H1 (cell line): ENCODE data around the gene TELO2. TPM values are rescaled to one million over a fixed set of nuclear protein-coding genes. Genes with fewer than 3 reads are reported as not detected.

Experiments
- CTCF ChIA-PET: fragments of 300-600 bp; sonication (Branson Sonifier 250); formaldehyde crosslinking; loops from one replicate; lab custom pipeline; 2021; ENCODE audit not compliant: partially characterized antibody; lab: Charles Lee
- POLR2A ChIA-PET: fragments of 300-600 bp; sonication (Branson Sonifier 250); formaldehyde crosslinking; loops from one replicate; lab custom pipeline; 2021; ENCODE audit warnings: inconsistent platforms; ENCODE audit not compliant: partially characterized antibody; lab: Charles Lee
- DNase-seq, 2 experiments: peaks; one replicate each; pipeline versions ENCODE4 v3.0.0 to v3.0.0-alpha.2; 2010 to 2022; ENCODE audit warnings: low spot score in 2 of 2, low read depth in 1 of 2, mixed read lengths in 1 of 2
- FAIRE-seq: peaks from 2 replicates; lab custom pipeline; 2011; peaks lifted over from hg19 to GRCh38; lab: Jason Lieb, UNC
- H2AFZ ChIP-seq: 2 replicates; pipeline ENCODE4 v1.8.1; 2012; ENCODE audit warnings: low read length, inconsistent platforms
- H2AK5ac ChIP-seq: 2 replicates; pipeline ENCODE4 v1.6.1; 2013; ENCODE audit warnings: low read depth, low read length
- H2BK120ac ChIP-seq: replicated peaks from 2 replicates; pipeline ENCODE3; 2013; ENCODE audit warnings: low read depth, low read length, inconsistent platforms
- H2BK12ac ChIP-seq: 2 replicates; pipeline ENCODE4 v1.6.1; 2013; ENCODE audit warnings: low read depth, low read length
- H2BK15ac ChIP-seq: 2 replicates; pipeline ENCODE4 v1.6.1; 2013; ENCODE audit warnings: low read length
- H2BK20ac ChIP-seq: 2 replicates; pipeline ENCODE4 v1.6.1; 2013; ENCODE audit warnings: low read length
- H2BK5ac ChIP-seq: 2 replicates; pipeline ENCODE4 v1.6.1; 2013; ENCODE audit warnings: low read depth, low read length
- H3K14ac ChIP-seq: 2 replicates; pipeline ENCODE4 v1.6.1; 2013; ENCODE audit warnings: inconsistent platforms; ENCODE audit not compliant: insufficient read length
- H3K18ac ChIP-seq: 2 replicates; pipeline ENCODE4 v1.6.1; 2013; ENCODE audit warnings: low read length; ENCODE audit errors: extremely low read depth
- H3K23ac ChIP-seq: 2 replicates; pipeline ENCODE4 v1.6.1; 2013; ENCODE audit warnings: inconsistent platforms; ENCODE audit not compliant: insufficient read length
- H3K23me2 ChIP-seq: 2 replicates; pipeline ENCODE4 v1.6.1; 2013; ENCODE audit warnings: low read depth, low read length
- H3K27ac ChIP-seq: 2 replicates; pipeline ENCODE4 v1.6.1; 2011; ENCODE audit warnings: low read depth, low read length, inconsistent platforms
- H3K27me3 ChIP-seq, 4 experiments: replicated peaks in 1 of 4; 1 replicate in 1 of 4; 2 replicates in 3 of 4; pipeline versions ENCODE4 v1.6.1 to v1.8.1; 2011 to 2013; ENCODE audit warnings: low read length in 3 of 4, mild to moderate bottlenecking in 3 of 4, inconsistent platforms in 2 of 4, mixed read lengths in 2 of 4, moderate library complexity in 1 of 4; ENCODE audit not compliant: control insufficient read depth in 3 of 4, insufficient read depth in 3 of 4; ENCODE audit errors: extremely low read depth in 1 of 4
- H3K36me3 ChIP-seq, 4 experiments: 2 replicates each; pipeline versions ENCODE4 v1.6.1 to v1.8.1; 2011 to 2013; ENCODE audit warnings: mild to moderate bottlenecking in 4 of 4, low read length in 3 of 4, moderate library complexity in 2 of 4, control low read depth in 1 of 4, inconsistent platforms in 1 of 4; ENCODE audit not compliant: insufficient read depth in 4 of 4, control insufficient read depth in 2 of 4
- H3K4ac ChIP-seq: replicated peaks from 2 replicates; pipeline ENCODE3; 2013; ENCODE audit warnings: low read length, low read depth, mixed read lengths, inconsistent platforms; ENCODE audit not compliant: insufficient read length
- H3K4me1 ChIP-seq, 4 experiments: replicated peaks in 1 of 4; 1 replicate in 1 of 4; 2 replicates in 3 of 4; pipeline versions ENCODE4 v1.6.1 to v1.8.1; 2011 to 2013; ENCODE audit warnings: low read length in 3 of 4, inconsistent platforms in 2 of 4, mixed read lengths in 1 of 4; ENCODE audit not compliant: insufficient read depth in 4 of 4, control insufficient read depth in 3 of 4
- H3K4me2 ChIP-seq, 2 experiments: 2 replicates each; pipeline versions ENCODE4 v1.6.1 to v1.8.1; 2011 to 2013; ENCODE audit warnings: low read depth in 2 of 2, low read length in 2 of 2, control low read depth in 1 of 2, inconsistent platforms in 1 of 2, mild to moderate bottlenecking in 1 of 2; ENCODE audit not compliant: insufficient read depth in 1 of 2
- H3K4me3 ChIP-seq, 4 experiments: fragments of 200-600, 300-600 bp in 1 of 4; sonication (generic), shearing (Covaris generic), sonication (Bioruptor Twin) in 1 of 4; 2 replicates each; pipeline versions ENCODE4 v1.5.1 to v1.8.1; 2011 to 2016; ENCODE audit warnings: low read length in 4 of 4, low read depth in 3 of 4, control low read depth in 2 of 4, inconsistent platforms in 2 of 4, mild to moderate bottlenecking in 2 of 4, mixed read lengths in 1 of 4, moderate library complexity in 1 of 4; ENCODE audit not compliant: insufficient read depth in 2 of 4; ENCODE audit errors: extremely low read depth in 1 of 4
- H3K56ac ChIP-seq: replicated peaks from 2 replicates; pipeline ENCODE3; 2013; ENCODE audit warnings: low read depth, mild to moderate bottlenecking, mixed read lengths, low read length, inconsistent platforms; ENCODE audit not compliant: insufficient read length
- H3K79me1 ChIP-seq: 2 replicates; pipeline ENCODE4 v1.6.1; 2013; ENCODE audit warnings: low read depth, low read length, control low read depth
- H3K79me2 ChIP-seq, 2 experiments: 2 replicates each; pipeline versions ENCODE4 v1.6.1 to v1.8.1; 2012 to 2013; ENCODE audit warnings: low read length in 2 of 2, mild to moderate bottlenecking in 2 of 2, inconsistent platforms in 1 of 2; ENCODE audit not compliant: insufficient read depth in 2 of 2, control insufficient read depth in 1 of 2
- H3K9ac ChIP-seq, 4 experiments: replicated peaks in 1 of 4; 1 replicate in 1 of 4; 2 replicates in 3 of 4; pipeline versions ENCODE4 v1.6.1 to v1.8.1; 2011 to 2013; ENCODE audit warnings: low read depth in 3 of 4, low read length in 3 of 4, control low read depth in 2 of 4, mild to moderate bottlenecking in 2 of 4, moderate library complexity in 2 of 4, inconsistent platforms in 1 of 4; ENCODE audit errors: extremely low read depth in 1 of 4
- H3K9me3 ChIP-seq, 2 experiments: 2 replicates each; pipeline versions ENCODE4 v1.6.1 to v1.8.1; 2012 to 2013; ENCODE audit warnings: mild to moderate bottlenecking in 2 of 2, moderate library complexity in 2 of 2, control low read depth in 1 of 2, inconsistent platforms in 1 of 2, low read depth in 1 of 2, low read length in 1 of 2, mixed read lengths in 1 of 2; ENCODE audit not compliant: insufficient read depth in 2 of 2
- H4K20me1 ChIP-seq, 2 experiments: replicated peaks in 1 of 2; 2 replicates each; pipeline versions ENCODE3 to v1.8.1; 2011 to 2013; ENCODE audit warnings: inconsistent platforms in 2 of 2, low read length in 2 of 2, mild to moderate bottlenecking in 1 of 2; ENCODE audit not compliant: insufficient read depth in 2 of 2, control insufficient read depth in 1 of 2
- H4K5ac ChIP-seq: 2 replicates; pipeline ENCODE4 v1.6.1; 2013; ENCODE audit warnings: low read length, low read depth, mixed read lengths, inconsistent platforms; ENCODE audit not compliant: insufficient read length
- H4K8ac ChIP-seq: 2 replicates; pipeline ENCODE4 v1.8.0; 2013; ENCODE audit warnings: mild to moderate bottlenecking, moderate library complexity, low read length, inconsistent platforms; ENCODE audit not compliant: insufficient read depth; ENCODE audit errors: extremely low read depth
- H4K91ac ChIP-seq: replicated peaks from 2 replicates; pipeline ENCODE3; 2013; ENCODE audit warnings: low read length, mixed read lengths, inconsistent platforms; ENCODE audit not compliant: insufficient read length
- ASH2L ChIP-seq: fragments of 200-600, 300-600 bp; sonication (generic); IDR thresholded peaks from one replicate; pipeline ENCODE4 v1.7.1; 2017; ENCODE audit warnings: low read length
- BCL11A ChIP-seq, 2 experiments: IDR thresholded peaks; one replicate each; pipeline ENCODE4 v1.6.1; 2011; ENCODE audit warnings: low read depth in 2 of 2, low read length in 2 of 2, mild to moderate bottlenecking in 2 of 2
- CEBPB ChIP-seq: IDR thresholded peaks from 2 replicates; pipeline ENCODE4 v1.6.1; 2012; ENCODE audit warnings: low read depth, low read length
- CHD1 ChIP-seq: IDR thresholded peaks from 2 replicates; pipeline ENCODE4 v1.6.1; 2012; ENCODE audit warnings: low read depth, low read length, improper control_type of control experiment
- EZH2 ChIP-seq: fragments of 200-600 bp; sonication (generic); IDR thresholded peaks from 2 replicates; pipeline ENCODE4 v1.7.1; 2012; ENCODE audit warnings: low read depth, mild to moderate bottlenecking, moderate library complexity, low read length, inconsistent platforms; ENCODE audit not compliant: severe bottlenecking
- GTF2F1 ChIP-seq: IDR thresholded peaks from 2 replicates; pipeline ENCODE4 v1.6.1; 2012; ENCODE audit warnings: low read depth, low read length, improper control_type of control experiment, borderline replicate concordance
- HDAC2 ChIP-seq, 2 experiments: fragments of 300-600 bp in 1 of 2; sonication (generic) in 1 of 2; IDR thresholded peaks; 2 replicates each; pipeline ENCODE4 v1.6.1; 2011 to 2012; ENCODE audit warnings: low read depth in 2 of 2, low read length in 2 of 2, mild to moderate bottlenecking in 2 of 2, moderate library complexity in 2 of 2, borderline replicate concordance in 1 of 2, inconsistent platforms in 1 of 2
- POLR2A ChIP-seq, 2 experiments: IDR thresholded peaks; 1 replicate in 1 of 2; 2 replicates in 1 of 2; pipeline ENCODE4 v1.6.1; 2011; ENCODE audit warnings: low read depth in 2 of 2, low read length in 2 of 2, mild to moderate bottlenecking in 2 of 2; ENCODE audit errors: control extremely low read depth in 1 of 2
- POLR2AphosphoS5 ChIP-seq: IDR thresholded peaks from 2 replicates; pipeline ENCODE4 v1.6.1; 2011; ENCODE audit warnings: low read depth, low read length
- RAD21 ChIP-seq, 2 experiments: IDR thresholded peaks in 1 of 2; conservative IDR thresholded peaks in 1 of 2; 2 replicates each; pipeline ENCODE4 v1.6.1; 2011; ENCODE audit warnings: low read depth in 2 of 2, low read length in 2 of 2, improper control_type of control experiment in 1 of 2, inconsistent platforms in 1 of 2, mild to moderate bottlenecking in 1 of 2, moderate library complexity in 1 of 2
- RFX5 ChIP-seq: IDR thresholded peaks from 2 replicates; pipeline ENCODE4 v1.6.1; 2011; ENCODE audit warnings: low read depth, low read length, improper control_type of control experiment, borderline replicate concordance
- SIX5 ChIP-seq: IDR thresholded peaks from 2 replicates; pipeline ENCODE4 v1.6.1; 2011; ENCODE audit warnings: mild to moderate bottlenecking, low read depth, low read length
- SP1 ChIP-seq: IDR thresholded peaks from 2 replicates; pipeline ENCODE4 v1.6.1; 2011; ENCODE audit warnings: low read depth, low read length
- SRF ChIP-seq: IDR thresholded peaks from 2 replicates; pipeline ENCODE4 v1.6.1; 2011; ENCODE audit warnings: mild to moderate bottlenecking, low read depth, low read length, moderate library complexity
- WGBS, 2 experiments: shearing (Covaris generic) in 1 of 2; methylation state at CpG; one replicate each; pipeline versions ENCODE4 v1.1.6 to v1.1.7; 2013 to 2015; ENCODE audit warnings: low lambda C conversion rate in 2 of 2, mixed read lengths in 2 of 2, inconsistent platforms in 1 of 2, low coverage in 1 of 2, missing lambda C conversion rate in 1 of 2; ENCODE audit not compliant: insufficient replicate concordance in 2 of 2, insufficient coverage in 1 of 2, insufficient read length in 1 of 2; ENCODE audit errors: extremely low coverage in 1 of 2, missing lambda C conversion rate in 1 of 2; 5-methylcytosine and 5-hydroxymethylcytosine counted together
- polyA plus RNA-seq, 7 experiments: library from polyadenylated mRNA; depleted of rRNA in 3 of 7; stranded (reverse) in 5 of 7; unstranded in 2 of 7; fragments of >200 nt in 5 of 7; fragments of 200-250 nt in 2 of 7; gene quantifications; 1 replicate in 5 of 7; 2 replicates in 1 of 7; 4 replicates in 1 of 7; pipeline versions ENCODE4 v1.2.1 to v1.2.3, GENCODE V29; 2011 to 2013; ENCODE audit warnings: missing spikeins in 2 of 7, mixed read lengths in 2 of 7
- total RNA-seq: library from RNA; stranded (reverse); fragmentation: NEBNext Ultra II Directional; extraction: Animal tissue kit (Norgen Biotek cat#: 25700); gene quantifications from 2 replicates; pipeline ENCODE4 v1.2.1, GENCODE V29; 2021

TELO2 gene
- total and polyA plus RNA-seq, 2 of the 8 experiments (the other 6 are each of a cell fraction or from before 2014, with no cell fraction given) = 39.3 to 64.8 TPM

- H3K23ac ChIP-seq = no peak overlapping the region
- no peak overlapping the region for H4K5ac ChIP-seq
- peaks cover 2 to 13% of the 10 kb centered on the region in 2 experiments for H4K20me1 ChIP-seq
- CTCF ChIA-PET = interaction anchor here (1.8 to 2.5 kb wide), 2 partner anchors 13 to 19 kb away, joined by 4 to 8 read pairs; no protein-coding TSS in a partner anchor
- no peak overlapping the region for H2BK15ac ChIP-seq
- H2BK120ac ChIP-seq = no peak overlapping the region
- no peaks in the 10 kb centered on the region for H3K23me2 ChIP-seq
- no peak overlapping the region for H3K56ac ChIP-seq
- H2BK20ac ChIP-seq = no peak overlapping the region
- H3K4me1 ChIP-seq = no peaks in the 10 kb centered on the region
- H3K9me3 ChIP-seq = no peaks in the 10 kb centered on the region
- no peak overlapping the region for H3K27ac ChIP-seq
- 96% methylated on average over 29 of the region's 34 CpGs; no CpG with 5 or more reads in 1 of the 2 experiments for WGBS, 2 experiments
- H2BK12ac ChIP-seq = no peak overlapping the region
- H2AK5ac ChIP-seq = no peak overlapping the region
- H4K8ac ChIP-seq = no peak overlapping the region
- no peak for FAIRE-seq
- no peak overlapping the region for H3K9ac ChIP-seq
- no peaks in the 10 kb centered on the region for H3K79me1 ChIP-seq
- H2AFZ ChIP-seq = no peak overlapping the region
- H3K18ac ChIP-seq = no peak overlapping the region
- H3K4me2 ChIP-seq = no peak overlapping the region
- POLR2A ChIA-PET = interaction anchor here (0.6 kb wide), 1 partner anchor 140 kb away, joined by 3 read pairs; no protein-coding TSS in a partner anchor
- H3K4ac ChIP-seq = no peak overlapping the region
- H3K14ac ChIP-seq = no peak overlapping the region
- no peak overlapping the region for H2BK5ac ChIP-seq
- H3K27me3 ChIP-seq = no peaks in the 10 kb centered on the region
- H3K4me3 ChIP-seq = no peak overlapping the region
- no peak for DNase-seq
- H4K91ac ChIP-seq = no peak overlapping the region
- H3K79me2 ChIP-seq = no peaks in the 10 kb centered on the region
- H3K36me3 ChIP-seq = peaks cover 0 to 44% (median 12%) of the 10 kb centered on the region in 4 experiments; a peak in 5 of 8 replicates
- no peak for TF ChIP-seq CEBPB
- TF ChIP-seq SRF = no peak
- no peak; the same call in 1 of the 2 replicates for TF ChIP-seq POLR2AphosphoS5
- no peak for TF ChIP-seq POLR2A (IDR thresholded peaks at IDR 0.05; ENCODE audit: control extremely low read depth in 1 of 2, low read depth in 2 of 2, low read length in 2 of 2)
- no peak for TF ChIP-seq SP1
- TF ChIP-seq EZH2 = no peak
- no peak for TF ChIP-seq BCL11A (IDR thresholded peaks at IDR 0.05; ENCODE audit: low read depth in 2 of 2, low read length in 2 of 2)
- TF ChIP-seq SIX5 = no peak
- no peak for TF ChIP-seq GTF2F1
- TF ChIP-seq CHD1 = no peak
- no peak for TF ChIP-seq ASH2L
- no peak for TF ChIP-seq HDAC2 (IDR thresholded peaks at IDR 0.05; ENCODE audit: borderline replicate concordance in 1 of 2, low read depth in 2 of 2, low read length in 2 of 2)
- TF ChIP-seq RAD21 (IDR thresholded peaks at IDR 0.05 in 1 of 2, conservative IDR thresholded peaks at IDR 0.05 in 1 of 2; ENCODE audit: low read depth in 2 of 2, low read length in 2 of 2) = no peak
- no peak for TF ChIP-seq RFX5
Measured at GRCh38 chr16:1451702-1452392, 41.3 kb upstream of the TELO2 start.
